IMR-90 (cell line): Measurements from ENCODE around the gene OR2C1. TPM values are rescaled to one million over a fixed set of nuclear protein-coding genes. Genes with fewer than 3 reads are reported as not detected.

Experiments used
- ATAC-seq: fragments of 200-7000 bp; cut with Tn5 transposase; 2 replicates; pipeline ENCODE4 v1.9.1; 2020; ENCODE audit warnings: low read depth, mild to moderate bottlenecking, moderate library complexity
- BruUV-seq: library from RNA; stranded (reverse); fragments of 400-500 nt; replicated peaks from 2 replicates; lab custom pipeline; 2021; lab: Mats Ljungman, UMichigan
- CTCF ChIA-PET: fragments of 300-600 bp; formaldehyde crosslinking; extraction: SDS; loops from one replicate; lab custom pipeline; 2021; ENCODE audit warnings: antibody characterized with exemption; lab: Yijun Ruan, JAX
- POLR2A ChIA-PET: fragments of 300-600 bp; sonication (Branson Sonifier 250); formaldehyde crosslinking; loops from one replicate; lab custom pipeline; 2022; ENCODE audit warnings: antibody characterized with exemption; ENCODE audit not compliant: unreplicated experiment; lab: Charles Lee
- DNase-seq: peaks from one replicate; pipeline ENCODE4 v3.0.0; 2013
- H2AFZ ChIP-seq: replicated peaks from 2 replicates; pipeline ENCODE3; 2013; ENCODE audit warnings: low read length, mild to moderate bottlenecking; ENCODE audit not compliant: poor library complexity
- H2AK5ac ChIP-seq: 2 replicates; pipeline ENCODE4 v1.6.1; 2013; ENCODE audit warnings: low read depth, low read length, inconsistent platforms
- H2AK9ac ChIP-seq: replicated peaks from 2 replicates; pipeline ENCODE3; 2013; ENCODE audit warnings: mild to moderate bottlenecking, low read depth, low read length, moderate library complexity; ENCODE audit not compliant: poor library complexity
- H2BK120ac ChIP-seq: 2 replicates; pipeline ENCODE4 v1.6.1; 2013; ENCODE audit warnings: low read depth, low read length, inconsistent platforms
- H2BK15ac ChIP-seq: 3 replicates; pipeline ENCODE4 v1.6.1; 2013; ENCODE audit warnings: low read depth, low read length, inconsistent platforms
- H2BK20ac ChIP-seq: 2 replicates; pipeline ENCODE4 v1.6.1; 2013; ENCODE audit warnings: low read depth, mild to moderate bottlenecking, inconsistent platforms, low read length, moderate library complexity
- H2BK5ac ChIP-seq: 2 replicates; pipeline ENCODE4 v1.6.1; 2013; ENCODE audit warnings: mild to moderate bottlenecking, low read depth, low read length, inconsistent platforms; ENCODE audit not compliant: poor library complexity, severe bottlenecking
- H3K14ac ChIP-seq: replicated peaks from 2 replicates; pipeline ENCODE4 v1.6.1; 2013; ENCODE audit warnings: low read depth, low read length, inconsistent platforms
- H3K18ac ChIP-seq: 2 replicates; pipeline ENCODE4 v1.6.1; 2013; ENCODE audit warnings: low read depth, low read length, control low read depth
- H3K23ac ChIP-seq: 2 replicates; pipeline ENCODE4 v1.6.1; 2013; ENCODE audit warnings: low read depth, low read length, inconsistent platforms
- H3K27ac ChIP-seq: 2 replicates; pipeline ENCODE4 v1.5.1; 2013; ENCODE audit warnings: mild to moderate bottlenecking, control low read depth, low read length; ENCODE audit not compliant: insufficient read depth
- H3K27me3 ChIP-seq: 2 replicates; pipeline ENCODE4 v1.6.1; 2013; ENCODE audit warnings: low read length; ENCODE audit not compliant: control insufficient read depth, insufficient read depth
- H3K36me3 ChIP-seq: 2 replicates; pipeline ENCODE4 v1.6.1; 2013; ENCODE audit warnings: low read length, mixed read lengths; ENCODE audit not compliant: control insufficient read depth, insufficient read depth
- H3K4ac ChIP-seq: 2 replicates; pipeline ENCODE4 v1.6.1; 2013; ENCODE audit warnings: low read depth, low read length, inconsistent platforms
- H3K4me1 ChIP-seq: 2 replicates; pipeline ENCODE4 v1.6.1; 2013; ENCODE audit warnings: low read length, mixed read lengths; ENCODE audit not compliant: control insufficient read depth, insufficient read depth
- H3K4me2 ChIP-seq: 2 replicates; pipeline ENCODE4 v1.6.1; 2013; ENCODE audit warnings: low read depth, mild to moderate bottlenecking, control low read depth, low read length, moderate library complexity
- H3K4me3 ChIP-seq: 2 replicates; pipeline ENCODE4 v1.5.1; 2013; ENCODE audit warnings: low read depth, mild to moderate bottlenecking, control low read depth, low read length, moderate library complexity; ENCODE audit not compliant: insufficient read depth
- H3K56ac ChIP-seq: 2 replicates; pipeline ENCODE4 v1.6.1; 2013; ENCODE audit warnings: low read length, inconsistent platforms; ENCODE audit not compliant: insufficient read depth; ENCODE audit errors: extremely low read depth
- H3K79me1 ChIP-seq, 2 experiments: 2 replicates each; pipeline ENCODE4 v1.6.1; 2013; ENCODE audit warnings: low read length in 2 of 2, inconsistent platforms in 1 of 2, low read depth in 1 of 2
- H3K9ac ChIP-seq: 2 replicates; pipeline ENCODE4 v1.6.1; 2013; ENCODE audit warnings: low read depth, low read length, control low read depth
- H3K9me1 ChIP-seq: 2 replicates; pipeline ENCODE4 v1.6.1; 2013; ENCODE audit warnings: low read length, inconsistent platforms; ENCODE audit not compliant: insufficient read depth
- H3K9me3 ChIP-seq: 2 replicates; pipeline ENCODE4 v1.6.1; 2013; ENCODE audit warnings: low read length; ENCODE audit not compliant: control insufficient read depth, insufficient read depth
- H4K20me1 ChIP-seq: 2 replicates; pipeline ENCODE4 v1.6.1; 2013; ENCODE audit warnings: low read length, inconsistent platforms; ENCODE audit not compliant: insufficient read depth
- H4K5ac ChIP-seq: 2 replicates; pipeline ENCODE4 v1.6.1; 2013; ENCODE audit warnings: mild to moderate bottlenecking, low read depth, low read length, control low read depth
- H4K8ac ChIP-seq, 2 experiments: 2 replicates each; pipeline ENCODE4 v1.6.1; 2013; ENCODE audit warnings: low read depth in 2 of 2, low read length in 2 of 2, control low read depth in 1 of 2, inconsistent platforms in 1 of 2
- H4K91ac ChIP-seq: 2 replicates; pipeline ENCODE4 v1.6.1; 2013; ENCODE audit warnings: low read depth, low read length, inconsistent platforms; ENCODE audit not compliant: insufficient read depth
- CEBPB ChIP-seq: IDR thresholded peaks from 2 replicates; pipeline ENCODE4 v1.6.1; 2012; ENCODE audit warnings: low read depth, low read length, improper control_type of control experiment
- CHD1 ChIP-seq: IDR thresholded peaks from 2 replicates; pipeline ENCODE4 v1.6.1; 2012; ENCODE audit warnings: low read depth, low read length, improper control_type of control experiment
- CTCF ChIP-seq: conservative IDR thresholded peaks from 2 replicates; pipeline ENCODE4 v1.5.1; 2012; ENCODE audit warnings: mild to moderate bottlenecking, low read depth, low read length, improper control_type of control experiment
- RAD21 ChIP-seq: IDR thresholded peaks from 2 replicates; pipeline ENCODE4 v1.6.1; 2012; ENCODE audit warnings: low read length, improper control_type of control experiment
- RFX5 ChIP-seq: IDR thresholded peaks from 2 replicates; pipeline ENCODE4 v1.8.0; 2012; ENCODE audit warnings: low read depth, mild to moderate bottlenecking, low read length, moderate library complexity
- USF2 ChIP-seq: fragments of 150-350 bp; IDR thresholded peaks from 2 replicates; pipeline ENCODE4 v1.6.1; 2017; ENCODE audit warnings: mild to moderate bottlenecking, antibody characterized with exemption, low read length, low read depth
- WGBS, 2 experiments: methylation state at CpG; one replicate each; pipeline versions ENCODE4 v1.1.5 to v1.1.7; 2013; ENCODE audit warnings: missing lambda C conversion rate in 2 of 2; ENCODE audit not compliant: insufficient read length in 1 of 2; ENCODE audit errors: extremely low coverage in 2 of 2; 5-methylcytosine and 5-hydroxymethylcytosine counted together
- dilution Hi-C: fragments of 300-500 bp; cut with HindIII; formaldehyde crosslinking; loops from one replicate; pipeline ENCODE4 v1.14.3; 2018; ENCODE audit warnings: low sequenced_read_pairs; ENCODE audit not compliant: unreplicated experiment
- in situ Hi-C: fragments of 300-500 bp; cut with MboI; formaldehyde crosslinking; loops from 3 replicates; pipeline ENCODE4 v1.14.3; 2019; ENCODE audit warnings: low sequenced_read_pairs, inconsistent platforms, mixed read lengths
- intact Hi-C: fragments of 100-400 bp; cut with micrococcal nuclease; formaldehyde crosslinking; loops from 2 replicates; pipeline ENCODE4 v1.10.0; 2022
- polyA plus RNA-seq, 3 experiments: library from polyadenylated mRNA; depleted of rRNA; stranded (reverse); fragments of >200 nt; gene quantifications; 2 replicates each; pipeline ENCODE4 v1.2.3, GENCODE V29; 2012; ENCODE audit warnings: low replicate concordance in 1 of 3
- total RNA-seq: library from RNA; depleted of rRNA; stranded (reverse); fragments of >200 nt; gene quantifications from 2 replicates; pipeline ENCODE4 v1.2.3, GENCODE V29; 2012

OR2C1 gene
- total and polyA plus RNA-seq, 2 of the 4 experiments (the other 2 are of a cell fraction), result under 0.01 to 0.05 TPM

- ATAC-seq (no peak), DNase-seq (peak; percentile 18)
- H3K56ac ChIP-seq, result peak overlapping the region; percentile 42; the same call in 1 of the 2 replicates
- ChIA-PET CTCF (no interaction called here), POLR2A (no interaction called here)
- peak overlapping the region; percentile 94 for H2AFZ ChIP-seq
- TF ChIP-seq CTCF, result no peak
- no peak for TF ChIP-seq RAD21
- TF ChIP-seq CEBPB, result no peak
- no peak for TF ChIP-seq RFX5
- no peak for TF ChIP-seq CHD1
- no peak for TF ChIP-seq USF2
- H4K20me1 ChIP-seq, result peaks cover 2% of the 10 kb centered on the region; the same call in 1 of the 2 replicates
- H2BK120ac ChIP-seq, result no peak overlapping the region
- H3K4me2 ChIP-seq, result peak overlapping the region; percentile 94
- H3K27me3 ChIP-seq, result no peaks in the 10 kb centered on the region
- H3K27ac ChIP-seq, result peak overlapping the region; percentile 52
- H3K79me1 ChIP-seq, result peaks cover 40 to 63% of the 10 kb centered on the region in 2 experiments
- peak overlapping the region; percentile 38 for H2AK9ac ChIP-seq
- peaks cover 26% of the 10 kb centered on the region for H3K9me3 ChIP-seq
- in situ Hi-C loops, result no loop called here
- H3K14ac ChIP-seq, result peak overlapping the region; percentile 48
- peak overlapping the region; percentile 33 for H2BK5ac ChIP-seq
- WGBS, 2 experiments, result 0% methylated on average over 2 of the region's 17 CpGs; no CpG with 5 or more reads in 1 of the 2 experiments
- H4K5ac ChIP-seq, result peak overlapping the region; percentile 26; the same call in 1 of the 2 replicates
- peaks cover 37% of the 10 kb centered on the region for H3K36me3 ChIP-seq
- intact Hi-C loops, result loop anchor here (2.0 kb wide), 1 partner anchor 57 kb away; no protein-coding TSS in a partner anchor
- H4K91ac ChIP-seq, result no peak overlapping the region
- H2BK20ac ChIP-seq, result no peak overlapping the region
- H3K4me3 ChIP-seq, result peak overlapping the region; percentile 73
- peak overlapping the region; percentile 60; the same call in 1 of the 2 replicates for H3K4ac ChIP-seq
- peak overlapping the region; percentile 83 for H3K9ac ChIP-seq
- H3K23ac ChIP-seq, result peak overlapping the region; percentile 86
- H4K8ac ChIP-seq, result peak overlapping the region; percentile 25 to 68; a peak in 2 of 4 replicates
- dilution Hi-C loops, result no loop called here
- peak overlapping the region; percentile 3; the same call in 1 of the 2 replicates for H2AK5ac ChIP-seq
- no peak overlapping the region for H2BK15ac ChIP-seq
- peaks cover 4% of the 10 kb centered on the region for H3K4me1 ChIP-seq
- no TSS peak for BruUV-seq
- H3K9me1 ChIP-seq, result no peaks in the 10 kb centered on the region
- no peak overlapping the region for H3K18ac ChIP-seq
These were observed 46.2 kb downstream of the OR2C1 start for GRCh38 chr16:3401719-3402397.
